GM10266 (cell line): ENCODE results near the gene TPM1.

Experiments used
- DNase-seq: peaks from one replicate; pipeline ENCODE4 v3.0.0; 2012; ENCODE audit errors: extremely low spot score
- TF ChIP-seq, protein P1 (sequence below): IDR thresholded peaks from 2 replicates; pipeline ENCODE4 v1.5.1; 2012; ENCODE audit warnings: mild to moderate bottlenecking, low read depth; ENCODE audit not compliant: control insufficient read depth, insufficient read depth; ENCODE audit errors: missing control alignments

TPM1 gene

DNA sequence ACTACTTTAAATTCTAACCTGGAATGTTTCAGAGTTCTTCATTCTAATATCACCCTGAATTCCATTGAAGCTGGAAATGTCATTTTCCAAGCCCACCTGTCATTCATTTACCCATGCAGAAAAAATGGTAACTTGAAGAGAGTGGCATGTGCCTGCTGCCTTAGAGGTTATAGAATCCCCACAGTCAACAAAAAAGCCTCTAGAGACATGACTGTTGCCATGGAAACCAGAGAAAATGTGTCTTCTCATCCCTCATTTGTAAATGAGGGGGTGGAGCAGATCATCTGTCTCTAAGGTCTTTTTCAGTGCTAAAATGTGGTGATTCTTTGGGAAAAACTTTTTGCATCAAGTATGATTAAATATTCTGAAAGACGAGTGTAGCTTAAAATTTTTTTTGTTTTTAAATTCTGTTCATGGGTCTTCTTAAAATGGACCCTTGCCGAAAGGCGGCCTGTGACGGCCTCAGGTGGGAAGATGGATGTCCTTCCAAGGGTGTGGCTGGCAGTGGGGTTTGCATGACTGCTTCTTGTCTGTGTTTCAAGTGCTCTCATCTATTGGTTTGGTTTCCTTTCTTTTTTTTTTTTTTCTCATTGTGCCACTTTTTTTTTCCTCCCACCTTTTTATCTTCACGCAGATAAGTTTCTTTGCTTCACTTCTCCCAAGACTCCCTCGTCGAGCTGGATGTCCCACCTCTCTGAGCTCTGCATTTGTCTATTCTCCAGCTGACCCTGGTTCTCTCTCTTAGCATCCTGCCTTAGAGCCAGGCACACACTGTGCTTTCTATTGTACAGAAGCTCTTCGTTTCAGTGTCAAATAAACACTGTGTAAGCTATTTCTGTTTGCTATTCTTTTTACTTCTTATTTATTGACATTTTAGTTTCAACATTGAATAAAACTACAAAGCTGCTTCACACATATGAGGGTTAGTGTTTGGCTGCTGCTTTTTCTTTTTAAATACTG is 23.0 kb downstream of the TPM1 start:
- TF ChIP-seq, protein P1, sequence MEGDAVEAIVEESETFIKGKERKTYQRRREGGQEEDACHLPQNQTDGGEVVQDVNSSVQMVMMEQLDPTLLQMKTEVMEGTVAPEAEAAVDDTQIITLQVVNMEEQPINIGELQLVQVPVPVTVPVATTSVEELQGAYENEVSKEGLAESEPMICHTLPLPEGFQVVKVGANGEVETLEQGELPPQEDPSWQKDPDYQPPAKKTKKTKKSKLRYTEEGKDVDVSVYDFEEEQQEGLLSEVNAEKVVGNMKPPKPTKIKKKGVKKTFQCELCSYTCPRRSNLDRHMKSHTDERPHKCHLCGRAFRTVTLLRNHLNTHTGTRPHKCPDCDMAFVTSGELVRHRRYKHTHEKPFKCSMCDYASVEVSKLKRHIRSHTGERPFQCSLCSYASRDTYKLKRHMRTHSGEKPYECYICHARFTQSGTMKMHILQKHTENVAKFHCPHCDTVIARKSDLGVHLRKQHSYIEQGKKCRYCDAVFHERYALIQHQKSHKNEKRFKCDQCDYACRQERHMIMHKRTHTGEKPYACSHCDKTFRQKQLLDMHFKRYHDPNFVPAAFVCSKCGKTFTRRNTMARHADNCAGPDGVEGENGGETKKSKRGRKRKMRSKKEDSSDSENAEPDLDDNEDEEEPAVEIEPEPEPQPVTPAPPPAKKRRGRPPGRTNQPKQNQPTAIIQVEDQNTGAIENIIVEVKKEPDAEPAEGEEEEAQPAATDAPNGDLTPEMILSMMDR, result no peak
- no peak for DNase-seq

DNA sequence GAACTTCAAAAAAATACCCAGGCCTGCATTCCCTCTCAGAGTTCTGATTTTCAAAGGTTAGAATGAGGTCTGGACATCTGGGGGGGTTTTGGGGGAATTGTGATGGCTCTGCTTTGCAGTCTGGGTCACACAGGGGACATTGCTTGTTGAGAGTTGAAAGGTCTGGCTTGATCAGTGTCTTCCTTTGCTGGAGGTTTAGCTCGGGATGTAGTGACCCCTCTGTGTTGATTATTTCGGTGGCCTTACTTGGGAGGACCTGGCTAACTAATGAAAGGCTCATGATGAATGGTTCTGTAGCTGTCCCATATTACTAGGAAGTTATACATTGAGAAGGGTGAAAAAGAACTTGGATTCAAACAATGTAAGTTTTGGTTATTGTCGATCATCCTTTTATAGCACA is 23.7 kb downstream of the TPM1 start:
- no peak for DNase-seq
- TF ChIP-seq, protein P1, result no peak

GRCh38 chr15:63067306-63067705 is 24.8 kb downstream of the TPM1 start:
- DNase-seq, result no peak
- TF ChIP-seq, protein P1, result no peak

- TF ChIP-seq, protein P1, result no peak
- DNase-seq, result no peak
These were observed 25.6 kb downstream of the TPM1 start for GRCh38 chr15:63067976-63068743.

GRCh38 chr15:63069616-63070090 is 27.1 kb downstream of the TPM1 start:
- no peak for DNase-seq
- TF ChIP-seq, protein P1, result no peak

DNA sequence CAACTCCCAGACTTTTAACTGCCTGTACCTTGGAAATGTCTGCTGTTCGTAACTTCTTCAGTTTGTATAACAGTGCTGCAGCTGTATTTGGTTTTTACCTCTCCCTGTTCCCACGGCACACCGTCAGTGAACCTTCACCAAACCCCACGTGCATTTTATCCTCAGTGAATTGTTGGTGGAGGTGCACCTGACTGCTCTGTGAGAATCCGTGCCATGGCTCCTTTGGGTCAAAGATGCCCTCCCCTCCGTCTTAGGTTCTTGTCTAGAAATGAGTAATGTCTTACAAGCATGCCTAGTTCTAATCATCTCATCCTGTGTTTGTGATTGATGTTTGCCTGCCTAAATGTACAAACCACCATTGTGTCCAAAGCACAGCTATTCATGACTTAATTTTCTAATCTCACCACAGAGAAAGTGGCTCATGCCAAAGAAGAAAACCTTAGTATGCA is 28.2 kb downstream of the TPM1 start:
- DNase-seq, result no peak
- TF ChIP-seq, protein P1, result no peak
